Neural progenitor cell (in vitro differentiated cells): Measurements from ENCODE around the gene NMNAT1. TPM values are rescaled to one million over a fixed set of nuclear protein-coding genes. Genes with fewer than 3 reads are reported as not detected.

Experiments used
- DNase-seq: peaks from one replicate; pipeline ENCODE4 v3.0.0-alpha.2; 2016; ENCODE audit warnings: low spot score
- H2AFZ ChIP-seq: fragments of 200-600 bp; sonication (generic); replicated peaks from 2 replicates; pipeline ENCODE4 v1.6.1; 2016; ENCODE audit warnings: antibody characterized with exemption
- H3F3A ChIP-seq: fragments of 200-600 bp; sonication (generic); 2 replicates; pipeline ENCODE4 v1.6.1; 2016; ENCODE audit warnings: antibody characterized with exemption, low read depth
- H3K27ac ChIP-seq: fragments of 200-600 bp; sonication (generic); 2 replicates; pipeline ENCODE4 v1.5.1; 2016; ENCODE audit warnings: mild to moderate bottlenecking
- H3K27me3 ChIP-seq: fragments of 200-600 bp; sonication (generic); 2 replicates; pipeline ENCODE4 v1.6.1; 2016; ENCODE audit warnings: mild to moderate bottlenecking, moderate library complexity
- H3K36me3 ChIP-seq: fragments of 200-600 bp; sonication (generic); 2 replicates; pipeline ENCODE4 v1.5.1; 2016
- H3K4me1 ChIP-seq: fragments of 200-600 bp; sonication (generic); 2 replicates; pipeline ENCODE4 v1.6.1; 2016; ENCODE audit warnings: mixed run types
- H3K4me2 ChIP-seq: fragments of 200-600 bp; sonication (generic); 2 replicates; pipeline ENCODE4 v1.6.1; 2016
- H3K4me3 ChIP-seq: fragments of 200-600 bp; sonication (generic); 2 replicates; pipeline ENCODE4 v1.5.1; 2016
- H3K79me2 ChIP-seq: fragments of 200-600 bp; sonication (generic); 2 replicates; pipeline ENCODE4 v1.6.1; 2016; ENCODE audit warnings: low read depth
- H3K9ac ChIP-seq: fragments of 200-600 bp; sonication (generic); 2 replicates; pipeline ENCODE4 v1.6.1; 2016
- H3K9me3 ChIP-seq: fragments of 200-600 bp; sonication (generic); 2 replicates; pipeline ENCODE4 v1.5.1; 2016; ENCODE audit warnings: low read depth
- H4K20me1 ChIP-seq: fragments of 200-600 bp; sonication (generic); 2 replicates; pipeline ENCODE4 v1.6.1; 2016; ENCODE audit warnings: low read depth
- H3K27ac Mint-ChIP-seq: 3 replicates; pipeline ENCODE4 v1.8.0; 2021; ENCODE audit warnings: mixed read lengths
- H3K27me3 Mint-ChIP-seq: 2 replicates; pipeline ENCODE4 v1.8.0; 2022; ENCODE audit warnings: low read depth, mild to moderate bottlenecking, inconsistent platforms, moderate library complexity, mixed read lengths; ENCODE audit not compliant: insufficient read depth
- H3K36me3 Mint-ChIP-seq: 3 replicates; pipeline ENCODE4 v1.8.0; 2021; ENCODE audit warnings: mixed read lengths
- H3K4me1 Mint-ChIP-seq: 3 replicates; pipeline ENCODE4 v1.8.0; 2021; ENCODE audit warnings: mixed read lengths
- H3K4me3 Mint-ChIP-seq: 3 replicates; pipeline ENCODE4 v1.8.0; 2021; ENCODE audit warnings: mild to moderate bottlenecking, moderate library complexity, mixed read lengths
- H3K9me3 Mint-ChIP-seq: 3 replicates; pipeline ENCODE4 v1.8.0; 2020; ENCODE audit warnings: mixed read lengths
- CTCF ChIP-seq: fragments of 200-600 bp; sonication (generic); IDR thresholded peaks from 2 replicates; pipeline ENCODE4 v1.5.1; 2017; ENCODE audit warnings: antibody characterized with exemption, mild to moderate bottlenecking
- EZH2 ChIP-seq: fragments of 200-600 bp; sonication (generic); IDR thresholded peaks from 2 replicates; pipeline ENCODE4 v1.6.1; 2017; ENCODE audit warnings: antibody characterized with exemption, mild to moderate bottlenecking, moderate library complexity
- EZH2phosphoT487 ChIP-seq: fragments of 200-600 bp; sonication (generic); IDR thresholded peaks from 2 replicates; pipeline ENCODE4 v1.6.1; 2017; ENCODE audit warnings: antibody characterized with exemption
- total RNA-seq: library from RNA; depleted of rRNA; stranded (reverse); fragments of >200 nt; gene quantifications from 2 replicates; pipeline ENCODE4 v1.2.3, GENCODE V29; 2015; ENCODE audit warnings: low replicate concordance

The NMNAT1 gene
- total RNA-seq, 1 donor from 2014 or later, result 14.6 TPM

- no peak overlapping the region for H3K4me3 Mint-ChIP-seq
Observed at GRCh38 chr1:9984253-9984652, 41.0 kb downstream of the NMNAT1 start.

GRCh38 chr1:9985001-9985400, 41.7 kb downstream of the NMNAT1 start:
- H3K79me2 ChIP-seq, result no peaks in the 10 kb centered on the region
- no peak overlapping the region for H3K4me3 Mint-ChIP-seq
- H4K20me1 ChIP-seq, result no peaks in the 10 kb centered on the region
- no peak for DNase-seq
- no peaks in the 10 kb centered on the region for H3K9me3 Mint-ChIP-seq
- H3K27me3 ChIP-seq, result no peaks in the 10 kb centered on the region
- peaks cover 11% of the 10 kb centered on the region for H3K36me3 Mint-ChIP-seq
- H3K27ac ChIP-seq, result no peak overlapping the region
- H3K27ac Mint-ChIP-seq, result no peak overlapping the region
- H3K9me3 ChIP-seq, result no peaks in the 10 kb centered on the region
- H3K27me3 Mint-ChIP-seq, result no peaks in the 10 kb centered on the region
- no peaks in the 10 kb centered on the region for H3F3A ChIP-seq
- H3K4me1 Mint-ChIP-seq, result no peaks in the 10 kb centered on the region
- no peaks in the 10 kb centered on the region for H3K36me3 ChIP-seq
- H3K4me2 ChIP-seq, result no peak overlapping the region
- no peaks in the 10 kb centered on the region for H3K4me1 ChIP-seq
- TF ChIP-seq EZH2phosphoT487, result no peak
- no peak overlapping the region for H3K4me3 ChIP-seq
- no peak overlapping the region for H3K9ac ChIP-seq
- no peak overlapping the region for H2AFZ ChIP-seq

More at GRCh38 chr1:9984253-9984652, 41.0 kb downstream of the NMNAT1 start:
- Histone ChIP-seq H2AFZ (no peak overlapping the region), H3K79me2 (no peaks in the 10 kb centered on the region), H3K27me3 (no peaks in the 10 kb centered on the region), H3K4me1 (no peaks in the 10 kb centered on the region), H3K4me3 (no peak overlapping the region), H3K4me2 (no peak overlapping the region), H3K9ac (no peak overlapping the region), H4K20me1 (no peaks in the 10 kb centered on the region), H3K36me3 (no peaks in the 10 kb centered on the region), H3F3A (no peaks in the 10 kb centered on the region), H3K27ac (no peak overlapping the region), H3K9me3 (no peaks in the 10 kb centered on the region)
- Mint-ChIP-seq H3K4me1 (no peaks in the 10 kb centered on the region), H3K27me3 (no peaks in the 10 kb centered on the region), H3K27ac (no peak overlapping the region), H3K9me3 (no peaks in the 10 kb centered on the region), H3K36me3 (peaks cover 11% of the 10 kb centered on the region)
- no peak for DNase-seq
- TF ChIP-seq CTCF (no peak), EZH2phosphoT487 (no peak), EZH2 (no peak)

- Histone ChIP-seq H3F3A (no peaks in the 10 kb centered on the region), H3K27me3 (peaks cover under 1% of the 10 kb centered on the region), H2AFZ (no peak overlapping the region), H3K4me3 (no peak overlapping the region), H3K9me3 (no peaks in the 10 kb centered on the region), H3K4me1 (no peaks in the 10 kb centered on the region), H3K27ac (no peak overlapping the region), H3K36me3 (no peaks in the 10 kb centered on the region), H3K4me2 (no peak overlapping the region), H4K20me1 (no peaks in the 10 kb centered on the region), H3K79me2 (no peaks in the 10 kb centered on the region), H3K9ac (no peak overlapping the region)
- no peak overlapping the region for H3K27ac Mint-ChIP-seq
- no peak overlapping the region for H3K4me3 Mint-ChIP-seq
- no peaks in the 10 kb centered on the region for H3K4me1 Mint-ChIP-seq
- H3K36me3 Mint-ChIP-seq, result no peaks in the 10 kb centered on the region
- DNase-seq, result no peak
- H3K9me3 Mint-ChIP-seq, result no peaks in the 10 kb centered on the region
- peaks cover 4% of the 10 kb centered on the region for H3K27me3 Mint-ChIP-seq
- no peak for TF ChIP-seq CTCF
- TF ChIP-seq EZH2, result no peak
- no peak for TF ChIP-seq EZH2phosphoT487
Observed at GRCh38 chr1:9989773-9990172, 46.5 kb downstream of the NMNAT1 start.

GRCh38 chr1:9990944-9991343, 47.7 kb downstream of the NMNAT1 start:
- H3K79me2 ChIP-seq, result no peaks in the 10 kb centered on the region
- no peak overlapping the region for H3K4me3 Mint-ChIP-seq
- H3K9me3 Mint-ChIP-seq, result no peaks in the 10 kb centered on the region
- no peaks in the 10 kb centered on the region for H3K9me3 ChIP-seq
- TF ChIP-seq EZH2phosphoT487, result no peak
- TF ChIP-seq CTCF, result no peak
- TF ChIP-seq EZH2, result no peak
- H3K4me2 ChIP-seq, result no peak overlapping the region
- no peaks in the 10 kb centered on the region for H3K4me1 ChIP-seq
- no peak overlapping the region for H3K4me3 ChIP-seq
- no peak overlapping the region for H3K27ac Mint-ChIP-seq
- no peak overlapping the region for H3K27ac ChIP-seq
- no peaks in the 10 kb centered on the region for H3K36me3 Mint-ChIP-seq
- DNase-seq, result no peak
- H3K36me3 ChIP-seq, result no peaks in the 10 kb centered on the region
- H3K27me3 ChIP-seq, result peaks cover 12% of the 10 kb centered on the region
- H3K4me1 Mint-ChIP-seq, result no peaks in the 10 kb centered on the region
- H3K9ac ChIP-seq, result no peak overlapping the region
- no peaks in the 10 kb centered on the region for H4K20me1 ChIP-seq
- no peak overlapping the region for H2AFZ ChIP-seq
- H3F3A ChIP-seq, result no peaks in the 10 kb centered on the region
- peaks cover 5% of the 10 kb centered on the region for H3K27me3 Mint-ChIP-seq
